ENCODE data around the gene LRRC32.

DNA sequence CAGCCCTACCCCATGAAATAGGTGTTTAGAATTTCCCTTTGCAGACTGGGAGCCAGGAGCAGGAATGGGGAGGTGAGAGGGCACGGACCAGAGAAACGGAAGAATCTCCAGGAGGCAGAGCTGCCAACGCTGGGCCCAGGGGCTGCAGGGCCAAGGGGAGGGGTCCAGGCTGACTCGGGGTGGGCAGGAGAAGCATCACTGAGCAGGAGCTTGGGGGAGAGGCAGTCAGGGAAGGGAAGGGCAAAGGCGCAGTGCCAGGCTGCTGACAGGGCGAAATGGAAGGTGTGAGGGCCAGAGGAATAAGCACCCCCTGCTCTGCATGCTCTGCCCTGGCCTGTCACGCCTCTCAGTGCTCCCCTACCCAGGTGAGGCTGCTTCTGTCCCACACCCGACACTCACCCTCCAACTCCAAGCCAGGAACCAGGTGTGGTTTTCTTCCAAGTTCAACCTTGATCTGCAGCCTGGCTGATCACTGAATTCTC is 14.5 kb downstream of the LRRC32 start:
- TF ChIP-seq POLR2A (IDR thresholded peaks at IDR 0.05; ENCODE audit: low read depth, low read length): no peak
- TF ChIP-seq, protein P1, sequence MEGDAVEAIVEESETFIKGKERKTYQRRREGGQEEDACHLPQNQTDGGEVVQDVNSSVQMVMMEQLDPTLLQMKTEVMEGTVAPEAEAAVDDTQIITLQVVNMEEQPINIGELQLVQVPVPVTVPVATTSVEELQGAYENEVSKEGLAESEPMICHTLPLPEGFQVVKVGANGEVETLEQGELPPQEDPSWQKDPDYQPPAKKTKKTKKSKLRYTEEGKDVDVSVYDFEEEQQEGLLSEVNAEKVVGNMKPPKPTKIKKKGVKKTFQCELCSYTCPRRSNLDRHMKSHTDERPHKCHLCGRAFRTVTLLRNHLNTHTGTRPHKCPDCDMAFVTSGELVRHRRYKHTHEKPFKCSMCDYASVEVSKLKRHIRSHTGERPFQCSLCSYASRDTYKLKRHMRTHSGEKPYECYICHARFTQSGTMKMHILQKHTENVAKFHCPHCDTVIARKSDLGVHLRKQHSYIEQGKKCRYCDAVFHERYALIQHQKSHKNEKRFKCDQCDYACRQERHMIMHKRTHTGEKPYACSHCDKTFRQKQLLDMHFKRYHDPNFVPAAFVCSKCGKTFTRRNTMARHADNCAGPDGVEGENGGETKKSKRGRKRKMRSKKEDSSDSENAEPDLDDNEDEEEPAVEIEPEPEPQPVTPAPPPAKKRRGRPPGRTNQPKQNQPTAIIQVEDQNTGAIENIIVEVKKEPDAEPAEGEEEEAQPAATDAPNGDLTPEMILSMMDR (conservative IDR thresholded peaks at IDR 0.05; ENCODE audit: low read depth, low read length): no peak
- TF ChIP-seq, protein P2, sequence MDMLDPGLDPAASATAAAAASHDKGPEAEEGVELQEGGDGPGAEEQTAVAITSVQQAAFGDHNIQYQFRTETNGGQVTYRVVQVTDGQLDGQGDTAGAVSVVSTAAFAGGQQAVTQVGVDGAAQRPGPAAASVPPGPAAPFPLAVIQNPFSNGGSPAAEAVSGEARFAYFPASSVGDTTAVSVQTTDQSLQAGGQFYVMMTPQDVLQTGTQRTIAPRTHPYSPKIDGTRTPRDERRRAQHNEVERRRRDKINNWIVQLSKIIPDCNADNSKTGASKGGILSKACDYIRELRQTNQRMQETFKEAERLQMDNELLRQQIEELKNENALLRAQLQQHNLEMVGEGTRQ (IDR thresholded peaks at IDR 0.05; ENCODE audit: low read depth, low read length): no peak
- no peak for TF ChIP-seq BHLHE40 (IDR thresholded peaks at IDR 0.05; ENCODE audit: low read depth, low read length)
- TF ChIP-seq CEBPB (IDR thresholded peaks at IDR 0.05; ENCODE audit: low read depth, low read length): no peak
- no peak for TF ChIP-seq NFE2L2 (IDR thresholded peaks at IDR 0.05; ENCODE audit: low read depth, low read length)
- TF ChIP-seq, protein P3, sequence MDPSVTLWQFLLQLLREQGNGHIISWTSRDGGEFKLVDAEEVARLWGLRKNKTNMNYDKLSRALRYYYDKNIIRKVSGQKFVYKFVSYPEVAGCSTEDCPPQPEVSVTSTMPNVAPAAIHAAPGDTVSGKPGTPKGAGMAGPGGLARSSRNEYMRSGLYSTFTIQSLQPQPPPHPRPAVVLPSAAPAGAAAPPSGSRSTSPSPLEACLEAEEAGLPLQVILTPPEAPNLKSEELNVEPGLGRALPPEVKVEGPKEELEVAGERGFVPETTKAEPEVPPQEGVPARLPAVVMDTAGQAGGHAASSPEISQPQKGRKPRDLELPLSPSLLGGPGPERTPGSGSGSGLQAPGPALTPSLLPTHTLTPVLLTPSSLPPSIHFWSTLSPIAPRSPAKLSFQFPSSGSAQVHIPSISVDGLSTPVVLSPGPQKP (IDR thresholded peaks at IDR 0.05; ENCODE audit: borderline replicate concordance, low read depth, low read length): no peak
- no peak for TF ChIP-seq RFX5 (IDR thresholded peaks at IDR 0.05; ENCODE audit: low read depth, low read length)
- TF ChIP-seq FOS (IDR thresholded peaks at IDR 0.05; ENCODE audit: low read depth, low read length): no peak
- TF ChIP-seq SMC3 (IDR thresholded peaks at IDR 0.05; ENCODE audit: low read depth, low read length): no peak
- TF ChIP-seq MAZ (IDR thresholded peaks at IDR 0.05; ENCODE audit: borderline replicate concordance, low read depth, low read length): no peak
- TF ChIP-seq MXI1 (IDR thresholded peaks at IDR 0.05; ENCODE audit: borderline replicate concordance, low read depth, low read length): no peak
- no peak for TF ChIP-seq RCOR1 (IDR thresholded peaks at IDR 0.05; ENCODE audit: insufficient replicate concordance, low read length)

Measured in IMR-90 (cell line).